GM12873 (cell line): ENCODE measurements around the gene KRTAP5-9.

ENCODE experiments used
- CTCF ChIP-seq: IDR thresholded peaks from 2 replicates; pipeline ENCODE4 v1.5.1; 2012; ENCODE audit warnings: low read depth, mild to moderate bottlenecking, moderate library complexity, low read length, control low read depth; ENCODE audit not compliant: insufficient read depth; ENCODE audit errors: missing control alignments

The KRTAP5-9 gene

GRCh38 chr11:71504531-71504930 lies 43.7 kb upstream of the KRTAP5-9 start:
- TF ChIP-seq CTCF, result no peak

GRCh38 chr11:71505001-71505400 lies 43.2 kb upstream of the KRTAP5-9 start:
- no peak for TF ChIP-seq CTCF

GRCh38 chr11:71505781-71506180 lies 42.4 kb upstream of the KRTAP5-9 start:
- TF ChIP-seq CTCF, result no peak

- no peak for TF ChIP-seq CTCF
Measured at GRCh38 chr11:71507102-71507501, 41.1 kb upstream of the KRTAP5-9 start.

- TF ChIP-seq CTCF, result no peak
Measured at GRCh38 chr11:71518506-71519471, 29.4 kb upstream of the KRTAP5-9 start.

- TF ChIP-seq CTCF, result no peak
Measured at GRCh38 chr11:71519546-71519945, 28.7 kb upstream of the KRTAP5-9 start.

- TF ChIP-seq CTCF, result no peak
Measured at GRCh38 chr11:71525188-71525937, 22.9 kb upstream of the KRTAP5-9 start.
